HUES6 (cell line): ENCODE measurements around the gene TGFB1.

ENCODE experiments used
- H3K27ac ChIP-seq: 2 replicates; pipeline ENCODE4 v1.7.0; 2013; ENCODE audit warnings: low read depth, mild to moderate bottlenecking, low read length, inconsistent platforms
- H3K27me3 ChIP-seq: 2 replicates; pipeline ENCODE4 v1.6.1; 2013; ENCODE audit warnings: low read length; ENCODE audit not compliant: control insufficient read depth, insufficient read depth
- H3K36me3 ChIP-seq: 2 replicates; pipeline ENCODE4 v1.6.1; 2013; ENCODE audit warnings: low read length; ENCODE audit not compliant: control insufficient read depth, insufficient read depth
- H3K4me1 ChIP-seq: 2 replicates; pipeline ENCODE4 v1.6.1; 2013; ENCODE audit warnings: low read length; ENCODE audit not compliant: control insufficient read depth, insufficient read depth
- H3K4me3 ChIP-seq: 2 replicates; pipeline ENCODE4 v1.5.1; 2013; ENCODE audit warnings: low read depth, low read length
- H3K9ac ChIP-seq: one replicate; pipeline ENCODE4 v1.6.1; 2013; ENCODE audit warnings: mild to moderate bottlenecking, low read length
- H3K9me3 ChIP-seq: 2 replicates; pipeline ENCODE4 v1.6.1; 2013; ENCODE audit warnings: low read depth, low read length; ENCODE audit not compliant: control insufficient read depth, insufficient read depth

TGFB1 gene

DNA sequence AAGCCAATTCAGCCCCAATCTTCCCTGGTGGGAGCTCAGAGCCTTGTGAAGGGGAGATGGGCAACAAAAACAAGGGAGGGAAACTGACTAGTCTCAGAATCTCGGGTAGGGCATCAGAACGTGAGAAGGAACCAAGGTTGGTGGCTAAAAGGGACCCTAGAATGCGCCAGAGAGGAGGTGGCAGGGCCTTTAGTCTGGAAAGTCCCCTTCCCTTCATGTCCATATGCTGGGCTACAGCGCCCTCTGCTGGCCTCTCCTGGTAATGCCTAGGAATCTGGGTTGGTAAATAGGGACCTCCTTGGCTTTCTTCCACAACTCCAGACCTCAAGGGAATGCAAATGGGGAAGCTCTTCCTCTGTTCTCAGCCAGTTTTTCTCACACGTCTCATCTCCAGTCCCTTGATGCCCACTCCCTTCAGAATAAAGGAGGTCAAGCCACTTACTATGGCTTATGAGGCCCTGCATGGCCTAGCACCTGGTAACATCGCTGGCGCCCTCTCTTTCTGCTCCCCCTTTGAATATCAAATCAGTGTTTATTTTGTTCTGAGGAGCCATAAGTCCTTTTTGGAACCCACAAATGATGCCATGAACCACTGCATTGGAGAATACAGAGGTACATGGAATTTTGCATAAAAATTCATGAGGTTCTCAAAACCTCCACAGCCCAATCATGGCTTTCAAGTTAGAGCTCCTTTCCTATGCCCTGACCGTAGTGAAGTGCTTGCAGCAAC is 45.1 kb downstream of the TGFB1 start:
- Histone ChIP-seq H3K9ac (no peak overlapping the region), H3K4me3 (peak overlapping the region; percentile 90; the same call in 1 of the 2 replicates), H3K27ac (no peak overlapping the region), H3K27me3 (no peaks in the 10 kb centered on the region), H3K4me1 (peaks cover 16% of the 10 kb centered on the region), H3K36me3 (peaks cover 58% of the 10 kb centered on the region), H3K9me3 (no peaks in the 10 kb centered on the region)

DNA sequence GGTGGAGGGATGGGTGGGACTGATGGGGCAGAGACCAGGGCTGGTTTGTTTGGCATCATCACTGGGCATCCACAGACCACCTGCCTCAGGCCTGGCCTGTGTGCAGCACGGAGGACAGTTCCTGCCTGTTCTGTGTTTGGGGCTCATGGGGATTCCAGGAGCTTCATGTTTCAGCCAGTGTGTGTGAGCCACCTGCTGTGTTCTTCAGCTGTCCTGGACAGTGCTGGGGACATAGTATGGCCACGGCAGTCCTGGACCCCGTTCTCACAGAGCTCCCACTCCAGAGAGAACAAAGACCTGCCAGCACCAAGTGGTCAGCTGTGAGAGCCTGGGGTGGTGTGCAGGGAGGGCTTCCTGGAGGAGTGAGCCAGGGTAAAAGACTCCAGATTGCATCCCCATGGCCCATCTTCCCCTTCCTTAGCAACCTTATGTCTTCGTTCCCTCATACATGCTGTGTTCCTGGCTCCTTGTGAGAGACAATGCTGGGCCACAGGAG is 45.7 kb downstream of the TGFB1 start:
- H3K27ac ChIP-seq, result no peak overlapping the region
- H3K36me3 ChIP-seq, result peaks cover 58% of the 10 kb centered on the region
- H3K9me3 ChIP-seq, result no peaks in the 10 kb centered on the region
- H3K4me3 ChIP-seq, result no peak overlapping the region
- H3K4me1 ChIP-seq, result peaks cover 16% of the 10 kb centered on the region
- no peak overlapping the region for H3K9ac ChIP-seq
- H3K27me3 ChIP-seq, result no peaks in the 10 kb centered on the region

DNA sequence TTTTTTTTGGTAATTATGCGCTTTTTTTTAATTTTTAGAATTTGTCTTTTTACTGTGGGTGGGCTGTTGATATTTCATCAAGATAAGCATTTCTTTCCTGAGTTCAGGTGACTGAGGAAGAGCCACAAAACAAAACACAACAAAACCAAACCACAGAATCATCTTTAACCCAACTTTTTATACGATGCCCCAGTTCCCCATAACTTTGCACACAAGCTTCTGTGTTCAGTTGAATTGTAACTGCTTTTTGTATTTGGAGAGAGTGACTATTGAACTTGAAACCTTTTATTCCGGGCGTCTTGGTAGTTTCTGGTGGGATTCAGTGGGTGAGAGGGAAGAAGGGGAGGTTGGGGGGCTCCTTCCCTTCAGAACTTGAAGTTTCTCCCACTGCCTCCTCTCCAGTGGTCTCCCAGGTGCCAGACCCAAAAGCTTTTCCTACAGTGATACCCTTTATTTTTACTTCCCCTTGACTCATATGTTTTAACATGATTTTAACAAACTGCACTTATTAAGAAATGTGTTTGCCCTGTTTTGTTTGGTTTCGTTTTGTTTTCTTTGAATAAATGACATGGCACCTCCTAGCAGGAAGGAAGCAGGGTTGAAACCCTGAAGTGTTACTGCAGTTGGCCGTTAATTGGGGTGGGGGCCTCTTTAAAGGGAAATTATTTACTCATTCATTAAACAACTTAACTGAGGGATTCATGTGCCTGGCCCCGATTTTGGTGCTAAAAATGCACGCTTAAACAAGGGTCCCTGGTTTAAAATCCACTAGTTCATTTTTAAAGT is 46.4 kb downstream of the TGFB1 start:
- Histone ChIP-seq H3K27ac (no peak overlapping the region), H3K9me3 (no peaks in the 10 kb centered on the region), H3K9ac (no peak overlapping the region), H3K4me3 (no peak overlapping the region), H3K36me3 (peaks cover 58% of the 10 kb centered on the region), H3K4me1 (peaks cover 16% of the 10 kb centered on the region), H3K27me3 (no peaks in the 10 kb centered on the region)

DNA sequence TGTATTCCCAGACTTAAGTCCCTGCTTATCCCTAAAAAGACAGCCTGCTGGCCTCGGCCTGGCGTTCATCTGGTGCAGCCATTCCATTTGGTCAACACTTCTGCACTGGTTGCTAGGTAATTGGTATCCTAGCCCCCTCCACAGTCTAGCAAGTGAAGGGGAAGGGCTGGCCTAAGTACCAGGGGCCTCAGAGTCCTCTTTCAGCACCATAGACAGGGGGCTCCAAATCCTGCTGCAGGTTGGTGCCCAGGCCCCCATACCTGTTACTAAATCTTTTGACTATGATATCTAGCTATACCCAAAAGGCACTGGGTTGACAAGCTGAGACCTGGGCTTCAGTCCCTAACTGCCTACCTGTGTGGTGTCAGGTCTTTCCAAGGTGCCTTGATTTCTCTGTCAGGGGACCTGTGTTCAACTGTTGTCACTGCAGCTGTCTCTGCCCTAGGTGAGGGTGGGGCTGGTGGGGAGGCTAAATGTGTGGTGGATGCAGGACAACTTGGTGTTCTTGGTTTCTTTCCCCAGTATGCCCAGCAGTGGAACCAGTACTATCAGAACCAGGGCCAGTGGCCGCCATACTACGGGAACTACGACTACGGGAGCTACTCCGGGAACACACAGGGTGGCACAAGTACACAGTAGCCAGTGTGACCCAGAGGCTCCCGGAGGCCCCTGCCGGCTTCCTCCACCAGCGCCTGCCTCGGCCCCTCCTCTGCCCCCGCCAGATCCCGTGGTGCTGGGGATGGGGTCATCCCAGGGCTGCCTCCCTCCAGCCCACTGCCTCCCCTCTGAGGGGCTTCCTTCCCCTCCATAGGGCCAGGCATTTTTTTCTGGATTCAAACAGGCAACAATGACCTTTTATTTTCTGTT is 47.6 kb downstream of the TGFB1 start:
- H3K9ac ChIP-seq, result no peak overlapping the region
- H3K4me1 ChIP-seq, result peaks cover 12% of the 10 kb centered on the region
- H3K36me3 ChIP-seq, result peaks cover 68% of the 10 kb centered on the region
- H3K4me3 ChIP-seq, result no peak overlapping the region
- H3K9me3 ChIP-seq, result no peaks in the 10 kb centered on the region
- H3K27ac ChIP-seq, result no peak overlapping the region
- H3K27me3 ChIP-seq, result no peaks in the 10 kb centered on the region

DNA sequence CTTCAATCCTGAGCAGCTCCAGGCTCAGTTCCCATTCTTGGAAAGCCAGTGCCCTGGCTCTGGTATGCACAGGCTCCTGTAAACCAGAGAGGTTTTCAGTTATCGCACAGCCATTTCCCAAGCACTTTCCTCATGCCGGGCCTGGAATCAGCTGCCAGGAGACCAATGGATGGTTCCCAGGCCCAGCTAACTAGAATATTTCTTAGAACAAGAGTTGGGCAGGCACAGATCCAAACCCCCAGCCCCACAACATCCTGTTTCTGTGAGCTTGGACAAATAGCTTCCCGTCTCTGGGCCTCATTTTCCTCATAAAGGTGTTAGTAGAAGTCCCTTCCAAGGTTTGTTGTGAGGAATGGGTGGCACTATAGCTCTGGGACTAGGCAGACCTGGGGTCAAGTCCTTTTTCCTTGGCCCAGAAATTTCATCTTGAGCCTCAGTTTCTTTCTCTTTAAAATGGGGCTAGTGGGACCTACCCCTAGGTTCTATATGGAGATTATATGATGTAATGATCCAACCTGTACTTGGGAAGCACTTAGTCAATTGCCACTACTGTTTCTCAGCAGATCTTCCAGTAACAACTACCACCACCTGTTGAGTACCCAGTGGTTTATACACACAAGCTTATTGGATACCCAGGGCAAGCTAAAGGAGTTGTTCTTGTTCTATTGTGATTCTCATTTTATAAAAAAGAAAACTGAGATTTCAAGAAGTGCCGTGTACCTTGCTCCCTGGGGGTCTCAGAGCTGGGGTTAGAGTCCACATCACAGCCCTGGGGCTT is 48.8 kb downstream of the TGFB1 start:
- H3K9me3 ChIP-seq, result no peaks in the 10 kb centered on the region
- no peaks in the 10 kb centered on the region for H3K27me3 ChIP-seq
- H3K27ac ChIP-seq, result no peak overlapping the region
- peaks cover 81% of the 10 kb centered on the region for H3K36me3 ChIP-seq
- H3K4me1 ChIP-seq, result peaks cover 12% of the 10 kb centered on the region
- no peak overlapping the region for H3K4me3 ChIP-seq
- H3K9ac ChIP-seq, result no peak overlapping the region

DNA sequence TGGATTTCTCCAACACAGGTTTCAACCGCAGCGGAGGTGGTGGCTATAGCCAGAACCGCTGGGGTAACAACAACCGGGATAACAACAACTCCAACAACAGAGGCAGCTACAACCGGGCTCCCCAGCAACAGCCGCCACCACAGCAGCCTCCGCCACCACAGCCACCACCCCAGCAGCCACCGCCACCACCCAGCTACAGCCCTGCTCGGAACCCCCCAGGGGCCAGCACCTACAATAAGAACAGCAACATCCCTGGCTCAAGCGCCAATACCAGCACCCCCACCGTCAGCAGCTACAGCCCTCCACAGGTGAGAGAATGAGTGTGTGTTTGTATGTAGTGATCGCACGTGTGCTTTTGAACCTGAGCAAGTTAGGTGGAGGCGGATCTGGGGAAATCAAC is 49.8 kb downstream of the TGFB1 start:
- Histone ChIP-seq H3K27me3 (no peaks in the 10 kb centered on the region), H3K4me3 (no peak overlapping the region), H3K36me3 (peaks cover 90% of the 10 kb centered on the region), H3K27ac (no peak overlapping the region), H3K9me3 (no peaks in the 10 kb centered on the region), H3K4me1 (peaks cover 7% of the 10 kb centered on the region), H3K9ac (no peak overlapping the region)

DNA sequence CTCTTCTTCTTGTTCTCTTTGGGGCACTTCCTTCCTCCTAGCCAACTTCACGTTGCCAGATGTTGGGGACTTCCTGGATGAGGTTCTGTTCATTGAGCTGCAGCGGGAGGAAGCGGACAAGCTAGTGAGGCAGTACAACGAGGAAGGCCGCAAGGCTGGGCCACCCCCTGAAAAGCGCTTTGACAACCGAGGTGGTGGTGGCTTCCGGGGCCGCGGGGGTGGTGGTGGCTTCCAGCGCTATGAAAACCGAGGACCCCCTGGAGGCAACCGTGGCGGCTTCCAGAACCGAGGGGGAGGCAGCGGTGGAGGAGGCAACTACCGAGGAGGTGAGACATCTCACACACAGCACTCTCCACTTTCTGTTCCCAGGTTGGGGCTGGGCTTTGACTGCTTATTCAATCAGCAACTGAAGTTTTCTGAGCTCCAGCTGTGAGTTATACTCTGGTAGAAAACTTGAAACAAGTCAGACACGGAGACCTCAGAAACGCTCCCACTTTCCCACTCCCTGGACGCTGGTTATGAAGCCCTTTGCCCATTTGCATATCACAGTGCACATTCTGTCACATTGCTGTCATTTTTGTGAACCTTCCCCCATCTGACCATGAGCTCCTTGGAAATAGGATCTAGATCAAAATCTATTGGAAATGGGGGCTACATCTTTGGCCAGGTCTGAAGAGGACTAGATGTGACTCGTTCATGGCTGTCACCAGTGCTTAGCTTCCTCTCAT is 50.9 kb downstream of the TGFB1 start:
- no peaks in the 10 kb centered on the region for H3K9me3 ChIP-seq
- no peaks in the 10 kb centered on the region for H3K4me1 ChIP-seq
- H3K4me3 ChIP-seq, result no peak overlapping the region
- H3K27me3 ChIP-seq, result no peaks in the 10 kb centered on the region
- no peak overlapping the region for H3K9ac ChIP-seq
- no peak overlapping the region for H3K27ac ChIP-seq
- peaks cover 100% of the 10 kb centered on the region for H3K36me3 ChIP-seq

DNA sequence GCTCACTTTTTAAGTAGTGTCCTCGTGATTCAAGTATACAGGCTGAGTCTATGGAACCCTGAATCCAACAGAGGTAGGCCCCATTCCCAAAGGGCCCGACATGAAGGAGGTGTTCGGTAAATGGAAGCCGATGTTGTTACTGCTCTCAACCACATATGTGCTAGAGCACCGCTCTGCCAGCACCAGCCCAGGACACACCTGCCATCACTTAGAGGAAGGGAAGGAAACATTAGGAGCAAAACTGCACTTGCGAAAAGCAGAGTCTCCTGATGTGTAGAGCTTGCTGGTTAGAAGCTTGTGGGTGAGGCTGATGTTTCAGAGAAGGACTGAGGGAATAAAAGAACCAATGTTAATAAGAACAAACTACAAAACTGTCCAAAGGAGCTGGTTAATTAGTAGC is 53.2 kb downstream of the TGFB1 start:
- H3K36me3 ChIP-seq, result peaks cover 100% of the 10 kb centered on the region
- H3K9ac ChIP-seq, result no peak overlapping the region
- H3K4me3 ChIP-seq, result no peak overlapping the region

DNA sequence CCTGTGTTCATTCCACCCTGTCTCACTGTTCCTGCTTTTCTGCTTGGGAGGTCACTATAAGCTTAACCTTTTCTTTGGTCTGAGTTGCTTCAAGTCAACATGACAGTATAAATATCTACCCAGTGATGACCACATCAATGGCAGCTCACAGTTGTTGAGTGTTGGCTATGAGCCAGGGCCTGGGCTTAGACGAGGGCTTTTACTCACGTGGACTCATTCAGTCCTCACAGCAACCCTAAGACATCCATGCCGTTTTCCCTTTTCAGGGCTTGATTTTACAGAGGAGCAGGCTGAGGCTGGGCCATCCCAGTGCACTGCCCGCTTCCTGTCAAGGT is 54.0 kb downstream of the TGFB1 start:
- H3K4me1 ChIP-seq, result no peaks in the 10 kb centered on the region
- no peaks in the 10 kb centered on the region for H3K9me3 ChIP-seq
- H3K4me3 ChIP-seq, result no peak overlapping the region
- no peak overlapping the region for H3K9ac ChIP-seq
- peaks cover 100% of the 10 kb centered on the region for H3K36me3 ChIP-seq
- no peaks in the 10 kb centered on the region for H3K27me3 ChIP-seq
- H3K27ac ChIP-seq, result no peak overlapping the region

More for the DNA sequence above, 53.2 kb downstream of the TGFB1 start:
- no peaks in the 10 kb centered on the region for H3K27me3 ChIP-seq
- no peak overlapping the region for H3K27ac ChIP-seq
- no peaks in the 10 kb centered on the region for H3K4me1 ChIP-seq
- H3K9me3 ChIP-seq, result no peaks in the 10 kb centered on the region
